Spinal cord (tissue), 10 donors: ENCODE results near the gene VDAC2. TPM values are rescaled to one million over a fixed set of nuclear protein-coding genes. Genes with fewer than 3 reads are reported as not detected.

Experiments used
- DNase-seq, 6 donors: peaks; one replicate each; pipeline versions ENCODE4 v3.0.0 to v3.0.0-alpha.2; 2013 to 2015; ENCODE audit warnings: low spot score in 6 of 6, low read depth in 4 of 6
- H3K27ac ChIP-seq: one replicate; pipeline ENCODE4 v1.5.1; 2013; ENCODE audit warnings: low read depth, low read length, control low read depth
- H3K27me3 ChIP-seq: one replicate; pipeline ENCODE4 v1.6.1; 2013; ENCODE audit warnings: low read length; ENCODE audit not compliant: control insufficient read depth, insufficient read depth
- H3K36me3 ChIP-seq: one replicate; pipeline ENCODE4 v1.6.1; 2013; ENCODE audit warnings: low read length; ENCODE audit not compliant: control insufficient read depth, insufficient read depth
- H3K4me1 ChIP-seq: one replicate; pipeline ENCODE4 v1.6.1; 2013; ENCODE audit warnings: low read length; ENCODE audit not compliant: control insufficient read depth, insufficient read depth
- H3K4me3 ChIP-seq: one replicate; pipeline ENCODE4 v1.5.1; 2013; ENCODE audit warnings: low read depth, low read length, control low read depth
- H3K9me3 ChIP-seq: one replicate; pipeline ENCODE4 v1.6.1; 2013; ENCODE audit warnings: low read length; ENCODE audit not compliant: control insufficient read depth, insufficient read depth
- WGBS: methylation state at CpG from one replicate; pipeline ENCODE4 v1.1.5; 2013; ENCODE audit warnings: missing lambda C conversion rate; ENCODE audit not compliant: insufficient coverage; 5-methylcytosine and 5-hydroxymethylcytosine counted together
- polyA plus RNA-seq, 2 donors: library from polyadenylated mRNA; unstranded; fragments of 120-200 nt; gene quantifications; one replicate each; pipeline ENCODE4 v1.2.1, GENCODE V29; 2013; ENCODE audit not compliant: insufficient read length in 2 of 2
- total RNA-seq, 2 donors: library from RNA; depleted of rRNA in 1 of 2; stranded (reverse); fragments of 120-200 nt in 1 of 2; fragments of >200 nt in 1 of 2; gene quantifications; one replicate each; pipeline versions ENCODE4 v1.2.3 to v1.2.4, GENCODE V29; 2013 to 2014
- donor health status: healthy.

The VDAC2 gene
- total and polyA plus RNA-seq, 4 donors, result 119 to 229 (median 181) TPM

DNA sequence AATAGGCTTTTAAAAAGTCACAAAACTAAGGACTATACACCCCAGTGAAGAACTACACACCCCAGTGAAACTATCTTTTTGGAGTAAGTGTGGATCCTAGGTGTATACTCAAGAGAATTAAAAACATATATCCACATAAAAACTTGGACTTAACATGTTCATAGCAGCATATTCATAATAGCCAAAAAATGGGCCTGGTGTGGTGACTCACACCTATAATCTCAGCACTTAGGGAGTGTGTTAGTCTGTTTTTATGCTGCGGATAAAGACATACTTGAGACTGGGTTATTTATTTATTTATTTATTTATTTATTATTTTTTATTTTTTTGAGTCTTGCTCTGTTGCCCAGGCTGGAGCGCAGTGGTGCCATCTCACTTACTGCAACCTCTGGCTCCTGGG, 44.1 kb downstream of the VDAC2 start:
- no peak for DNase-seq
- no peaks in the 10 kb centered on the region for H3K36me3 ChIP-seq
- 100% methylated on average over 1 of the region's 2 CpGs for WGBS
- no peaks in the 10 kb centered on the region for H3K4me1 ChIP-seq
- H3K4me3 ChIP-seq, result no peak overlapping the region
- no peaks in the 10 kb centered on the region for H3K9me3 ChIP-seq
- no peak overlapping the region for H3K27ac ChIP-seq
- no peaks in the 10 kb centered on the region for H3K27me3 ChIP-seq

DNA sequence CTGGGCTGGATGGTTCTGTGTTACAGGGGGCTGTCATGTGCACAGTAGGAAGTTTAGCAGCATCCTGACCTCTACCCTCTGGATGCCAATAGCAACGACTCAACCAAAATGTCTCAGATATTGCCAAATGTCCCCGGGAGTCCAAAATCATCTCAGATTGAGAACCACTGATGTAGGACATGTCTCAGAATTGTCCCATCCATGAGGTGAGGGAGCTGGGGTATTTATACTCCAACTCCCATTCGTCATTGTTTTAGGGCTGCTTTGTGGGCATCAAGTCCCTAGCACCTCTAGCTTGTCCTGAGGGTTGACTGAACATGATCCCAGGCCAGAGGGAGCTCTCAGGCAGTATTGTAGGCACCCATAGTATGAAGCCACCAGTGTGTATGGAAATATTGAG, 50.4 kb downstream of the VDAC2 start:
- no CpG with 5 or more reads among the region's 3 CpGs for WGBS
- H3K9me3 ChIP-seq, result no peaks in the 10 kb centered on the region
- H3K27ac ChIP-seq, result no peak overlapping the region
- H3K4me3 ChIP-seq, result no peak overlapping the region
- no peaks in the 10 kb centered on the region for H3K27me3 ChIP-seq
- no peaks in the 10 kb centered on the region for H3K36me3 ChIP-seq
- no peak for DNase-seq
- H3K4me1 ChIP-seq, result peaks cover 8% of the 10 kb centered on the region

DNA sequence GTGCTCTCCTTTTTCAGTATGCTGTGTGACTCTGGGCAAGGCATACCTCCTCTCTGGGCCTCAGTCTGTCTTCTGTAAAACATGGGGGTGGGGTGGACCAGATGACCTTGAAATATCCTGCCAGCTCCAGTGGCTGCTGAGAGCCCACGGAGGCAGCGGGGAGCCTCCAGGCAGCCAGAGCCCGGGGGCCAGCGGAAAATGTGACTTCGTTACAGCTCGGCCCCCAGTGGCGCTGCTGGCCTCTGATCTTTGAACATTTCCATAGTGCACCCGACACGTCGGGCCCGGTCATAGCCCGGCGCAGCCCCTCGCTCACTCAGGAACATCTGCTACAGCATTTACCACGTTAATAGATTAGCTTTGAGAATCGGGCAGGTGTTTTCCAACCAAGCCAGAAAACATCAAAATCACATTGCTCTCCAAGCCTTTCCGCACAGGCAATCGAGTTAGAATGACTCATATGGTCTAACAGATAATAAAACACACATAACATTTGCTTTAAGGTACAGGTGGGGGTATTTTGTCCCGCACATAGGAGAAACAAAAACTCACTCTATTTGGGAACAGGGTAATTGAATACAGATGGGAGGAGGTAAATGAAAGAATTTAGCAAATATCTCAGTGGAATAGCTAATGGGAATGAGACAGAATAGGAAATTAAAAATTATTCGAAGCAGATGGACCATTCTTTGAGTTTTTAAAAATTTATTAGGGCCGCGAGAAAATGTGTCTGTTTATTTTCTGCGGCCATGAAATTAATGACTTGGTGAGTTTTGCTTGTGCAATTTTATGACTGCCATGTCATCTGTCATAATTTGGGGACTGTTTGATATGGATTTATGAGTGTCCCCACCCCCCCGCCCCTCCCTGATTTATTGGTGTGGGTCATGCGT, 51.5 kb downstream of the VDAC2 start:
- peak in 1 of 6 donors; percentile 88 for DNase-seq
- H3K4me3 ChIP-seq, result no peak overlapping the region
- WGBS, result 55% methylated on average over 20 of the region's 25 CpGs

DNA sequence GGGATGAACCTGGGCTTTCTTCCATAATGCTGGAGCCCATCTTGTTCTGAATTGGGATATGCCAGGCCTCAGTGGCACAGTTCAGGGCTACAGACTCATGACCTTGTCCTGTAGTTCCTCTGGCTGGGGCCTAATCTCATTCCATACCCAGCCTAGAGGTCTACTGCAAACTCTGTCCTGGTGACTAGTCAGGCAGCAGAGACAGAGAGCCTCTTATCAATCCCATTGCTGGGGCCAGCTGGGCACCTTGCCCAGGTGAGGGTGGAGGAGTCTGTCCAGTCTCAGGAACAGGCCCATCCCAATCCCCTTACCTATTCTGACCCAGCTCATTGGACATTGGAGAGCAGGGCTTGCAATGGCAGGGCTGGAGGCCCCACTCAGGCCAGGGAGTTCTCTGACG, 53.2 kb downstream of the VDAC2 start:
- Histone ChIP-seq H3K27ac (no peak overlapping the region), H3K27me3 (no peaks in the 10 kb centered on the region), H3K9me3 (no peaks in the 10 kb centered on the region), H3K4me3 (no peak overlapping the region), H3K4me1 (peaks cover 8% of the 10 kb centered on the region), H3K36me3 (no peaks in the 10 kb centered on the region)
- WGBS, result 90% methylated on average over 1 of the region's 1 CpG
- DNase-seq, result no peak

More for the DNA sequence above, 51.5 kb downstream of the VDAC2 start:
- H3K9me3 ChIP-seq, result no peaks in the 10 kb centered on the region
- H3K4me1 ChIP-seq, result peaks cover 8% of the 10 kb centered on the region
- no peaks in the 10 kb centered on the region for H3K36me3 ChIP-seq
- H3K27ac ChIP-seq, result no peak overlapping the region
- H3K27me3 ChIP-seq, result no peaks in the 10 kb centered on the region

DNA sequence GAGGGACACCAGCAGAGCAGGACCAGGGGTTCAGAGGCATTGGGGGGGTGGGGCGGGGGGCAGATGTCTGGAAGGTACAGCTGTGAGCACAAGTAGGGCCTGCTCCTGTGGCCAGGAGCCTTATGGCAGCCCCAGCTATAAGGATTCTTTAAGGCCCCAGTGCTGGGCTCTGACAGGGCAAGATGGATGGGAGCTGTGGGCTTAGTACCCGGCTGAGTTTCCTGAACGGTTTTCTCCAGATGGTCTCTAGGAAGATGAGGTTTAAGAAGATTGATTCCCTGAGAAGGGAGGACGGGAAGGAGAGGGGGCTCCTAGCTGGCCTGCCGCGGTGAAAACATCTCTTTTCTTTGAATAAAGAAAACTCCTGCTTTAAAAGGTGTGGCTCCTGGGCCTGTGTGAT, 55.3 kb downstream of the VDAC2 start:
- H3K36me3 ChIP-seq, result no peaks in the 10 kb centered on the region
- no peaks in the 10 kb centered on the region for H3K27me3 ChIP-seq
- no peak overlapping the region for H3K27ac ChIP-seq
- no peak overlapping the region for H3K4me3 ChIP-seq
- 53% methylated on average over 6 of the region's 6 CpGs for WGBS
- H3K4me1 ChIP-seq, result peaks cover 8% of the 10 kb centered on the region
- peak in 1 of 6 donors; percentile 54 for DNase-seq
- H3K9me3 ChIP-seq, result no peaks in the 10 kb centered on the region

DNA sequence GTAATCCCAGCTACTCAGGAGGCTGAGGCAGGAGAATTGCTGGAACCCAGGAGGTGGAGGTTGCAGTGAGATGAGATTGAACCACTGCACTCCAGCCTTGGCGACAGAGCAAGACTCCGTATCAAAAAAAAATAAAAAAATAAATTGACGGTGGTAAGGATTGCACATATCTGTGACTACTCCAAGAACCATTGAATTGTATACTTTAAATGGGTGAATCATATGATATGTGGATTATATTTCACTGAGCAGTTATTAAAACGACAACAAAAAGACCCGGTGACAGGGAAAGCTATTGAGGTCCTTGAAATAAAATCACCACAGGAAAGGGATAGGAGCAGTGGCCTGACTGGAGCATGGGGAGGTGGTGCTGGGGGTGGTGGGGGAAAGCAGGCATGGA, 56.3 kb downstream of the VDAC2 start:
- no peak overlapping the region for H3K27ac ChIP-seq
- peaks cover 4% of the 10 kb centered on the region for H3K4me1 ChIP-seq
- no peaks in the 10 kb centered on the region for H3K36me3 ChIP-seq
- H3K9me3 ChIP-seq, result no peaks in the 10 kb centered on the region
- no peak overlapping the region for H3K4me3 ChIP-seq
- WGBS, result 89% methylated on average over 2 of the region's 5 CpGs
- no peaks in the 10 kb centered on the region for H3K27me3 ChIP-seq
- DNase-seq, result no peak

DNA sequence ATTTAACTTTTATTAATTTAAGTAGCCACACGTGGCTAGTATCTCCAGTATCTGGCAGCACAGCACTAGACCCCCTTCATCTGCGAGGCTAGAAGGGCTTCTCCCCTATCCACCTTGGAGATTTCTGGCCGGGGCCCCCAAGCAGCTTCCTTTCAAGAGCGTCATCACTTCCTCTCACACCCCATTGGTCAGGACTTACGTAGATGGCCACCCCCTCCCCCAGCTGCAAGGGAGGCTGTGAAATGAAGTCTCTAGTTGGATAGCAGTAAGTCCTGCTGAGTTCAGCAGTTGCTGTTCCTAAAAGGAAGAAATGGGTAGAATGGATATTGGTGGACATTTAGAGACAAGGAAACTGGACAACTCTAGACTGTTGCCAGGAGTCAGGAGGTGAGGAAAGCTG, 59.0 kb downstream of the VDAC2 start:
- WGBS, result 83% methylated on average over 2 of the region's 5 CpGs
- no peaks in the 10 kb centered on the region for H3K36me3 ChIP-seq

DNA sequence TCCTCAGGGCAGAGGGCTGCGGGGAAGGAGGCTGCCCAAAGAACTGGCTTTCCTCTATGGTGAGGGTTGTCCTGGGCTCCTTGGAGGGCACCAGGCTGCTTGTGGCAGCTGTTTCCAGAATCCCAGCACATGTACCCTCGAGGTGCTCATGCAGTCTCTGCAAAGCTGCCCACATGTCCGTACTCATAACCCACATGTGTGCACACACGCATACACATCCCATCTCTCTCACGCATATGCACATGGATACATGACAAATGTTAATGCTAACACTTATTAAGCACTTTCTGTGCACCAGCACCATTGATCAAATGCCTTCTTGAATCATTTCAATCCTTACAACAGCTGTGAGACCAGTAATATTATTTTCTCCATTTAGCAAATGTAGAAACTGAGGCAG, 61.5 kb downstream of the VDAC2 start:
- Histone ChIP-seq H3K4me3 (no peak overlapping the region), H3K9me3 (no peaks in the 10 kb centered on the region), H3K4me1 (peaks cover 14% of the 10 kb centered on the region), H3K27me3 (peaks cover 12% of the 10 kb centered on the region), H3K36me3 (no peaks in the 10 kb centered on the region), H3K27ac (no peak overlapping the region)
- no peak for DNase-seq
- WGBS, result 89% methylated on average over 5 of the region's 5 CpGs

More for the DNA sequence above, 59.0 kb downstream of the VDAC2 start:
- H3K27ac ChIP-seq, result no peak overlapping the region
- H3K4me3 ChIP-seq, result no peak overlapping the region
- H3K4me1 ChIP-seq, result no peaks in the 10 kb centered on the region
- no peaks in the 10 kb centered on the region for H3K27me3 ChIP-seq
- H3K9me3 ChIP-seq, result no peaks in the 10 kb centered on the region
- DNase-seq, result no peak

DNA sequence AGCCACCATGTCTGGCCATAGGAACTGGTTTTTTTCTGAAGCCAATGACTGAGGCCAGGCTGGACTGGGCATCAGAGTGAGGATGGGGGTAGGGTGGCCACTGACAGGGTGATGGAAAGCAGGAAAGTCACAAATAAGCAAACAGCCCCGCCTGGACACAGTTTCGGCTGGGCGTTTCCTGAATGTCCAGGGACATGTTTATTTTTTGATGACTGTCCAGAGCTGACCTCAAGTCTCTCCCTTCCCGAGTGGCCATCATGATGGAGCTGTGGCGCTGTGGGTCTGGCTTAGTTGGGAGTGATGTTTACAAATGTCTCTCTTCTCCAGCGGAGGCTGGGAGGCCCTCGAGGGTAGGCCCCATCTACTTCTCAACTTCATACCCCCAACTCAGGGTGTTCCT, 62.3 kb downstream of the VDAC2 start:
- H3K4me3 ChIP-seq, result no peak overlapping the region
- H3K36me3 ChIP-seq, result no peaks in the 10 kb centered on the region
- no peaks in the 10 kb centered on the region for H3K9me3 ChIP-seq
- 74% methylated on average over 3 of the region's 7 CpGs for WGBS
- peaks cover 12% of the 10 kb centered on the region for H3K27me3 ChIP-seq
- H3K4me1 ChIP-seq, result peaks cover 14% of the 10 kb centered on the region
- no peak overlapping the region for H3K27ac ChIP-seq
- no peak for DNase-seq
